A673 (cell line): ENCODE measurements around the gene STAT5B.

ENCODE experiments used
- CTCF ChIP-seq: fragments of 300-800, 200-600 bp; sonication (generic); conservative IDR thresholded peaks from 2 replicates; pipeline ENCODE4 v1.5.1; 2017; ENCODE audit warnings: low read depth, mild to moderate bottlenecking, antibody characterized with exemption, low read length, moderate library complexity, mixed read lengths
- EZH2 ChIP-seq: fragments of 200-600 bp; sonication (generic); IDR thresholded peaks from 2 replicates; pipeline ENCODE4 v1.6.1; 2017; ENCODE audit warnings: borderline replicate concordance, low read depth, mild to moderate bottlenecking, mixed read lengths, antibody characterized with exemption, low read length; ENCODE audit not compliant: poor library complexity, severe bottlenecking

GRCh38 chr17:42167807-42168206, 108.4 kb downstream of the STAT5B start:
- TF ChIP-seq CTCF: no peak
- no peak for TF ChIP-seq EZH2
